ENCODE data around the gene FILIP1L.

Gene FILIP1L

DNA sequence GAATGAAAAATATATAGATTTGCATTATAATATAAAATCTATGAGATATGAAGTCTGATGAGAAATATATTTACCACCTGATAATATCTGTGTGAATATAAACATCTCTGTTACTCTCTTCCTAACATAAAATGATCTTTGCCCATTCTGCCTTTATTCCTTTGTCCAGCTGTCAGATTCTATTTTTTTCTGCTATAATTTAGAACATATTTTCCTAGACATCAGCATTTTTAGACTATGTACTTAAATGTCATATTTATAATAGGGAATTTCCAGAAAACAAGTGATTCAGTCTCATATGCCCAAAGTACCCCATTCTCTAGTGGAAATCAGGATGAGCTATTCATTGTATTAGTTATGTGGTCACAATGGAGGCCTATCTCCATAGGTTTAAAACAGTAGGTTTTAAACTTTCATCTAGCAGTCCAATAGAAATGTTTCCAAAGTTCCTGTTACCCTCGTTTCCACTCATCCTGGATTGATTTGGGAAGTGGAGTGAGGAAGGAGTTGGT, 83.3 kb downstream of the FILIP1L start:
- Histone ChIP-seq H3K27me3 (ENCODE audit: insufficient read depth, low read length, poor library complexity) (no peaks in the 10 kb centered on the region), H3K27ac (ENCODE audit: low read length) (no peak overlapping the region), H3K36me3 (ENCODE audit: insufficient read depth, low read length) (no peaks in the 10 kb centered on the region), H4K20me1 (ENCODE audit: insufficient read depth, low read length) (no peaks in the 10 kb centered on the region), H3K4me2 (ENCODE audit: insufficient read depth, low read length) (no peak overlapping the region), H3K9ac (ENCODE audit: low read depth, low read length) (no peak overlapping the region), H3K4me1 (ENCODE audit: insufficient read depth, low read length) (no peaks in the 10 kb centered on the region), H3K9me3 (ENCODE audit: insufficient read depth, low read length, severe bottlenecking) (no peaks in the 10 kb centered on the region), H2AFZ (ENCODE audit: low read depth, low read length) (no peak overlapping the region), H3K79me2 (ENCODE audit: insufficient read depth, low read length) (no peaks in the 10 kb centered on the region), H3K4me3 (ENCODE audit: low read depth in 1 of 2, low read length in 2 of 2) (no peak overlapping the region)
- DNase-seq: no peak
- TF ChIP-seq, protein P1, sequence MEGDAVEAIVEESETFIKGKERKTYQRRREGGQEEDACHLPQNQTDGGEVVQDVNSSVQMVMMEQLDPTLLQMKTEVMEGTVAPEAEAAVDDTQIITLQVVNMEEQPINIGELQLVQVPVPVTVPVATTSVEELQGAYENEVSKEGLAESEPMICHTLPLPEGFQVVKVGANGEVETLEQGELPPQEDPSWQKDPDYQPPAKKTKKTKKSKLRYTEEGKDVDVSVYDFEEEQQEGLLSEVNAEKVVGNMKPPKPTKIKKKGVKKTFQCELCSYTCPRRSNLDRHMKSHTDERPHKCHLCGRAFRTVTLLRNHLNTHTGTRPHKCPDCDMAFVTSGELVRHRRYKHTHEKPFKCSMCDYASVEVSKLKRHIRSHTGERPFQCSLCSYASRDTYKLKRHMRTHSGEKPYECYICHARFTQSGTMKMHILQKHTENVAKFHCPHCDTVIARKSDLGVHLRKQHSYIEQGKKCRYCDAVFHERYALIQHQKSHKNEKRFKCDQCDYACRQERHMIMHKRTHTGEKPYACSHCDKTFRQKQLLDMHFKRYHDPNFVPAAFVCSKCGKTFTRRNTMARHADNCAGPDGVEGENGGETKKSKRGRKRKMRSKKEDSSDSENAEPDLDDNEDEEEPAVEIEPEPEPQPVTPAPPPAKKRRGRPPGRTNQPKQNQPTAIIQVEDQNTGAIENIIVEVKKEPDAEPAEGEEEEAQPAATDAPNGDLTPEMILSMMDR (IDR thresholded peaks at IDR 0.05; ENCODE audit: borderline replicate concordance, extremely low read depth, low read length, poor library complexity, severe bottlenecking): no peak
- TF ChIP-seq EZH2 (IDR thresholded peaks at IDR 0.05; ENCODE audit: borderline replicate concordance, low read depth, low read length, severe bottlenecking): no peak
- ATAC-seq (ENCODE audit: insufficient read depth, low read depth): no peak

DNA sequence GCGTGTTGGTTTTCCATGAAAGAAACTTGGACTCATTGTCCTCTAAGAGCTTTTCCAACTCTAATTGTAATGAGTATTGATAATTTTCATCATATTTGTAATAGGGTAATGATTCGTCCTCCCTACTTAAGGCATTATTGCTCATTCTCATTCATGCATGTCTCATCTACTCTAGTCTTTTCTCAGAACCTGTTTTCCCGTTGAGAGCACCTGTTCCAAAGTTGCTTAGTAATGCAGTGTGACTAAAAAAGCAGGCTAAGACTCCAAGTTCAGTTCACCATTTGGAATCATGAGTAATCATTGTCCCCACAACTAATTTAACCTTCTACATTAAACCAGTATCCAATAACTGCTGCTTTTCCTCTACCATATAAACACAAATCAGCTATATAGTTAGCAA, 84.0 kb downstream of the FILIP1L start:
- Histone ChIP-seq H3K36me3 (ENCODE audit: insufficient read depth, low read length) (no peaks in the 10 kb centered on the region), H3K79me2 (ENCODE audit: insufficient read depth, low read length) (no peaks in the 10 kb centered on the region), H3K4me3 (ENCODE audit: low read depth in 1 of 2, low read length in 2 of 2) (no peak overlapping the region), H3K27ac (ENCODE audit: low read length) (no peak overlapping the region), H4K20me1 (ENCODE audit: insufficient read depth, low read length) (no peaks in the 10 kb centered on the region), H3K4me1 (ENCODE audit: insufficient read depth, low read length) (no peaks in the 10 kb centered on the region), H2AFZ (ENCODE audit: low read depth, low read length) (no peak overlapping the region), H3K27me3 (ENCODE audit: insufficient read depth, low read length, poor library complexity) (no peaks in the 10 kb centered on the region), H3K4me2 (ENCODE audit: insufficient read depth, low read length) (no peak overlapping the region), H3K9ac (ENCODE audit: low read depth, low read length) (no peak overlapping the region), H3K9me3 (ENCODE audit: insufficient read depth, low read length, severe bottlenecking) (no peaks in the 10 kb centered on the region)
- ATAC-seq (ENCODE audit: insufficient read depth, low read depth) (no peak), DNase-seq (no peak)
- TF ChIP-seq, protein P1 (IDR thresholded peaks at IDR 0.05; ENCODE audit: borderline replicate concordance, extremely low read depth, low read length, poor library complexity, severe bottlenecking): no peak
- TF ChIP-seq EZH2 (IDR thresholded peaks at IDR 0.05; ENCODE audit: borderline replicate concordance, low read depth, low read length, severe bottlenecking): no peak

DNA sequence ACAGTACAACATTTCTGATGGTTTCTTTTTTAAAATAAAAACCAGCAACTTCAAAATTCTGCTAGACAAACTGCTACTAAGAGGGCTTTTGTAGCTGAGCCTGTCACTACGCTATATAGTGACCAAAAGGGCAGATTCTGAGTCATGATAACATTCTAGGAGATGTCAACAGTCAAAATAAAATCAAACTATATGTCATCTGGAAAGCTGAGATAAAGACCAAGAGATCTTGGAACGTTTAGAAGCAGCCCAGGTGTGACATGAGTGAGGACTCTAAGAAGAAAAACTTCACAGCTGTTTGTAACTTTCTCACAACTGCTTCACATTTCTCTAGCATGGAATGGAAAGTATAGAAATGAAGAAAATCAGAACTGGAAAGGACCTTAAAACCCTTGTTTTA, 84.6 kb downstream of the FILIP1L start:
- Histone ChIP-seq H3K36me3 (ENCODE audit: insufficient read depth, low read length) (no peaks in the 10 kb centered on the region), H4K20me1 (ENCODE audit: insufficient read depth, low read length) (no peaks in the 10 kb centered on the region), H3K9me3 (ENCODE audit: insufficient read depth, low read length, severe bottlenecking) (no peaks in the 10 kb centered on the region), H3K4me3 (ENCODE audit: low read depth in 1 of 2, low read length in 2 of 2) (no peak overlapping the region), H3K9ac (ENCODE audit: low read depth, low read length) (no peak overlapping the region), H3K79me2 (ENCODE audit: insufficient read depth, low read length) (no peaks in the 10 kb centered on the region), H3K27me3 (ENCODE audit: insufficient read depth, low read length, poor library complexity) (no peaks in the 10 kb centered on the region), H3K4me1 (ENCODE audit: insufficient read depth, low read length) (no peaks in the 10 kb centered on the region), H3K4me2 (ENCODE audit: insufficient read depth, low read length) (no peak overlapping the region), H2AFZ (ENCODE audit: low read depth, low read length) (no peak overlapping the region), H3K27ac (ENCODE audit: low read length) (no peak overlapping the region)
- TF ChIP-seq, protein P1 (IDR thresholded peaks at IDR 0.05; ENCODE audit: borderline replicate concordance, extremely low read depth, low read length, poor library complexity, severe bottlenecking): no peak
- TF ChIP-seq EZH2 (IDR thresholded peaks at IDR 0.05; ENCODE audit: borderline replicate concordance, low read depth, low read length, severe bottlenecking): no peak
- ATAC-seq (ENCODE audit: insufficient read depth, low read depth) (no peak), DNase-seq (no peak)

DNA sequence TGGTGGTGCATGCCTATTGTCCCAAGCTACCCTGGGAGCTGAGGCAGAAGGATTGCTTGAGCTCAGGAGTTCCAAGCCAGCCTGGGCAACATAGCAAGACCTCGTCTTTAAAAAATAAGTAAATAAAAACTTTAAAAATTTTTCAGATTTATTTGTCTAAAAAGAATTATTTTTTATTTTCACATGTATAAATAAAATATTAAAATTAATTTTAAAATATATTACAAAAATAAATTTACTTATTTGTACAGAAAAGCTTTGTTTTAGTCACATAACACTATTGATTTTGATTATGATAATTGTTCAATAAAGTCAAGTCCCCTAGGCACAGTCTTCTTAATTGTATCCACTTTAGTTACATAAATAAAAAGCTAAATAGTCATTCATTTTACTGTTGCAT, 85.2 kb downstream of the FILIP1L start:
- no peak overlapping the region for H2AFZ ChIP-seq (ENCODE audit: low read depth, low read length)
- H3K4me3 ChIP-seq (ENCODE audit: low read depth in 1 of 2, low read length in 2 of 2): no peak overlapping the region
- H4K20me1 ChIP-seq (ENCODE audit: insufficient read depth, low read length): no peaks in the 10 kb centered on the region
- no peaks in the 10 kb centered on the region for H3K4me1 ChIP-seq (ENCODE audit: insufficient read depth, low read length)
- no peaks in the 10 kb centered on the region for H3K9me3 ChIP-seq (ENCODE audit: insufficient read depth, low read length, severe bottlenecking)
- H3K27me3 ChIP-seq (ENCODE audit: insufficient read depth, low read length, poor library complexity): no peaks in the 10 kb centered on the region
- no peak overlapping the region for H3K27ac ChIP-seq (ENCODE audit: low read length)
- no peak for TF ChIP-seq EZH2 (IDR thresholded peaks at IDR 0.05; ENCODE audit: borderline replicate concordance, low read depth, low read length, severe bottlenecking)
- TF ChIP-seq, protein P1 (IDR thresholded peaks at IDR 0.05; ENCODE audit: borderline replicate concordance, extremely low read depth, low read length, poor library complexity, severe bottlenecking): no peak
- H3K4me2 ChIP-seq (ENCODE audit: insufficient read depth, low read length): no peak overlapping the region
- ATAC-seq (ENCODE audit: insufficient read depth, low read depth) (no peak), DNase-seq (no peak)
- H3K79me2 ChIP-seq (ENCODE audit: insufficient read depth, low read length): no peaks in the 10 kb centered on the region
- H3K9ac ChIP-seq (ENCODE audit: low read depth, low read length): no peak overlapping the region
- H3K36me3 ChIP-seq (ENCODE audit: insufficient read depth, low read length): no peaks in the 10 kb centered on the region
